RWPE1 (cell line): ENCODE data around the gene FCHO2.
"Not testable (repeated sequence)": the region's sequence is repeated elsewhere in the genome, so short reads cannot be mapped to it uniquely, and the experiment has no call there.

Source experiments
- CTCF ChIA-PET: fragments of 350-600 bp; sonication (Branson Sonifier 250); formaldehyde crosslinking; extraction: SDS; loops from one replicate; lab custom pipeline; 2021; lab: Yijun Ruan, JAX
- POLR2A ChIA-PET: fragments of 400-600 bp; formaldehyde crosslinking; extraction: SDS; loops from one replicate; lab custom pipeline; 2020; ENCODE audit warnings: antibody characterized with exemption; ENCODE audit not compliant: low non-redundant PET; lab: Yijun Ruan, JAX
- DNase-seq: peaks from one replicate; pipeline ENCODE4 v3.0.0; 2012; ENCODE audit warnings: low spot score
- H3K27ac ChIP-seq: fragments of 450-650 bp; 2 replicates; pipeline ENCODE4 v1.5.1; 2017
- CTCF ChIP-seq: fragments of 450-650 bp; conservative IDR thresholded peaks from 2 replicates; pipeline ENCODE4 v1.5.1; 2017; ENCODE audit warnings: low read depth, mild to moderate bottlenecking

Gene FCHO2

DNA sequence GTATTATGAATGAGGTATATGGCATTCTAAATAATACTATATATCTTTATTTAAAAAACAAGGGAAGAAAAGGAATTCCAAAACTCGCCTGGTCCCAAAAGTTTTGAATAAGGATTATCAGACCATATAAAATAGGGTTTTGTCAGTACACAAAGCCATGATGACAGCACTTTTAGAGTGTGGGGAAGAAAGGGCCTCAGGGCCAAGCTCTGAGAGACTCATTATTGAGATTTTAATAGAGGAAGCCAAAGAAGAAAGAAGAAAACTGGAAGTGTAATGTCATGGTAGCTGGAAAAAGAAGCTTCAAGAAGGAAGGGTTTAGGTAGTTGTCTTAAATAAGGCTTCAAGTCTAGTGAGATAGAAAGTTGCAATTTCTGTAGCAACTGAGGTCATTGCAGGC, 53.0 kb downstream of the FCHO2 start:
- TF ChIP-seq CTCF, result no peak
- CTCF ChIA-PET, result interaction anchor here (0.7 kb wide), 1 partner anchor 446 kb away, joined by 3 read pairs; no protein-coding TSS in a partner anchor
- POLR2A ChIA-PET, result no interaction called here
- no peak overlapping the region for H3K27ac ChIP-seq
- no peak for DNase-seq

- DNase-seq, H3K27ac ChIP-seq, POLR2A ChIA-PET: not testable (repeated sequence)
- CTCF ChIA-PET, result interaction anchor here (0.7 to 0.9 kb wide), 2 partner anchors 19 to 29 kb away, joined by 3 read pairs; no protein-coding TSS in a partner anchor
Observed at GRCh38 chr5:73011612-73012011, 55.8 kb downstream of the FCHO2 start.

GRCh38 chr5:73018892-73019291, 63.1 kb downstream of the FCHO2 start:
- no peak overlapping the region for H3K27ac ChIP-seq
- POLR2A ChIA-PET, result no interaction called here
- TF ChIP-seq CTCF, result no peak
- CTCF ChIA-PET, result interaction anchor here (0.6 kb wide), 1 partner anchor 17 kb away, joined by 3 read pairs; no protein-coding TSS in a partner anchor
- DNase-seq, result no peak

DNA sequence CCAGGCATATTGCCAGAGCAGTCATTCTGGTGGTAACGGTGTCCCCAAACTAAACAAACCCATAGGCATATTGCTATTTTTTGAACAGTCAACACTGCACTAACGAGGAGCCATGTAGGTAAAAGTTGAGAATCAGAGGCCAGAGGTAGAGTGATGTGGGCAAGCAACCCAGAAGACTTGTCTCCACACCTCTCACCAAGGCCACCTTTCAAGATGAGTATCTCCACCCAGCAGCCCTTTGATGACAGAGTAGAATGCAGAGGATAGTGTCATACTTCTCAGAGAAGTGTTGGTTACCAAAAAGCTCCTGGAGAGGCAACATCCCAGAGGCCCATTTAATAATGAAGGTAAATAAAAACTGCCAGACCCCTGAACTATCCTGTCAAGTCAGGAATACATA, 63.9 kb downstream of the FCHO2 start:
- POLR2A ChIA-PET, result no interaction called here
- TF ChIP-seq CTCF, result no peak
- H3K27ac ChIP-seq, result no peak overlapping the region
- DNase-seq, result no peak
- CTCF ChIA-PET, result no interaction called here

GRCh38 chr5:73022471-73023169, 66.8 kb downstream of the FCHO2 start:
- DNase-seq, result peak; percentile 25
- no peak overlapping the region for H3K27ac ChIP-seq
- no peak for TF ChIP-seq CTCF
- POLR2A ChIA-PET, result no interaction called here
- CTCF ChIA-PET, result no interaction called here

- POLR2A ChIA-PET, result interaction anchor here (0.5 kb wide), 1 partner anchor 31 kb away, joined by 3 read pairs; no protein-coding TSS in a partner anchor
- H3K27ac ChIP-seq, result not testable (repeated sequence)
- CTCF ChIA-PET, result interaction anchor here (0.6 kb wide), 1 partner anchor 69 kb away, joined by 3 read pairs; the partner anchor contains the start of gene FCHO2
- DNase-seq, result peak; percentile 27
Observed at GRCh38 chr5:73024946-73025544, 69.2 kb downstream of the FCHO2 start.

DNA sequence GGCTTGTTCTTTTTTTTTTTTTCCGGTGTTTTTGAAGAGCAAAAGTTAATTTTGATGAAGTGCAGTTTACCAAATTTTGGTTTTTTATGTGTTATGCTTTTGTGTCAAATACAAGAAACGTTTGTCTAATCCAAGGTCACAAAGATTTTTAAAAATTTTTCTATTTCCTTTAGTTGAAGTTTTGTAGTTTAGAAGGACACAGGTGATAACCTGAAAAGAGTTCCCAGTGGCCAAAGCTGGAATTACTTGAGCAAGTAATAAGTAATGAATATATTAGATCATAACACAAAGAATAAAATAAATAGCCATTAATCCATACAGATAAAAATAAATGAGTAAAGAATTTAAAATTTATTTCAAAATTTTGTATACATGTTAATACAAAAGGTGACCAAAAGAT, 71.5 kb downstream of the FCHO2 start:
- CTCF ChIA-PET, result interaction anchor here (0.7 kb wide), 1 partner anchor 239 kb away, joined by 5 read pairs; no protein-coding TSS in a partner anchor
- H3K27ac ChIP-seq, result no peak overlapping the region
- no peak for DNase-seq
- peak; percentile 44 for TF ChIP-seq CTCF
- POLR2A ChIA-PET, result no interaction called here
